ENCODE measurements around the gene SPATA12.

SPATA12 gene

DNA sequence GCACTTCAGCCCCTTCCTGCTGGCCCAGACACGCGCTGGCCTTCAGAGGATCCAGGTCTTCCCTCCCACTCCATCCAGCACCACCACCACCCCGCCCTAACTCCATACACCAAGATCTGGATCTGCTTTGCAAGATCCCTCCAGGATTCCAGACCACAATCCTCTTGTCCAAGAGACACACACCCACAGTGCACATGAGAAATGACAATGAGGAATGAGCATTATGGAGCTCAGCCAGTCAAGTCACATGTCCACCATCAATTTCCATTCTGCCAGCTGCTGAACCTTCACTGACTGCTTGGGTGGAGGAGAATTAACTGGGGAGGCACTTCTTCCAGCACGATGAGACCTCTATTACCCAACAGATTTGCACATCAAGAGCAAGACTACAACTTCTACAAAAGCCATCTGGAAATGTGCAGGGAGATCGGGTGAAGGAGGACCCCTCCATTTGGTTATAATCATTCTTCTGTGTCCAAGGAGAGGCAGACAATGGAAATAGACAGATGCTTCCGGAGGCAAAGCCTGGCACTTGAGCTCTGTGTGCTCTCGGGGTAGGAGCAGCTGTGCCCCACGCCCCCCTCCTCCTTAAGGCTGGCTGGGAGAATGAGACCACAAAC lies 12.3 kb upstream of the SPATA12 start:
- H4K20me1 ChIP-seq (ENCODE audit: low read depth, low read length): no peaks in the 10 kb centered on the region
- no peak overlapping the region for H3K9ac ChIP-seq (ENCODE audit: low read length)
- H3K9me2 ChIP-seq (replicated peaks; ENCODE audit: insufficient read depth, low read length): no peaks in the 10 kb centered on the region
- H2AFZ ChIP-seq (ENCODE audit: low read depth, low read length, severe bottlenecking): no peak overlapping the region
- H3K4me3 ChIP-seq (ENCODE audit: insufficient read depth, low read length, poor library complexity, severe bottlenecking): no peak overlapping the region
- H3F3A ChIP-seq (ENCODE audit: insufficient read depth): no peaks in the 10 kb centered on the region
- H3K27ac ChIP-seq (ENCODE audit: low read depth, low read length): no peak overlapping the region
- TF ChIP-seq, protein P1, sequence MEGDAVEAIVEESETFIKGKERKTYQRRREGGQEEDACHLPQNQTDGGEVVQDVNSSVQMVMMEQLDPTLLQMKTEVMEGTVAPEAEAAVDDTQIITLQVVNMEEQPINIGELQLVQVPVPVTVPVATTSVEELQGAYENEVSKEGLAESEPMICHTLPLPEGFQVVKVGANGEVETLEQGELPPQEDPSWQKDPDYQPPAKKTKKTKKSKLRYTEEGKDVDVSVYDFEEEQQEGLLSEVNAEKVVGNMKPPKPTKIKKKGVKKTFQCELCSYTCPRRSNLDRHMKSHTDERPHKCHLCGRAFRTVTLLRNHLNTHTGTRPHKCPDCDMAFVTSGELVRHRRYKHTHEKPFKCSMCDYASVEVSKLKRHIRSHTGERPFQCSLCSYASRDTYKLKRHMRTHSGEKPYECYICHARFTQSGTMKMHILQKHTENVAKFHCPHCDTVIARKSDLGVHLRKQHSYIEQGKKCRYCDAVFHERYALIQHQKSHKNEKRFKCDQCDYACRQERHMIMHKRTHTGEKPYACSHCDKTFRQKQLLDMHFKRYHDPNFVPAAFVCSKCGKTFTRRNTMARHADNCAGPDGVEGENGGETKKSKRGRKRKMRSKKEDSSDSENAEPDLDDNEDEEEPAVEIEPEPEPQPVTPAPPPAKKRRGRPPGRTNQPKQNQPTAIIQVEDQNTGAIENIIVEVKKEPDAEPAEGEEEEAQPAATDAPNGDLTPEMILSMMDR (IDR thresholded peaks at IDR 0.05; ENCODE audit: insufficient read depth, low read length, poor library complexity, severe bottlenecking): no peak
- no peak for TF ChIP-seq EZH2phosphoT487 (conservative IDR thresholded peaks at IDR 0.05; ENCODE audit: low read length)
- H3K4me2 ChIP-seq (ENCODE audit: low read depth, low read length, poor library complexity, severe bottlenecking): no peak overlapping the region
- H3K27me3 ChIP-seq (ENCODE audit: low read length): no peaks in the 10 kb centered on the region
- no peaks in the 10 kb centered on the region for H3K9me3 ChIP-seq (ENCODE audit: insufficient read depth, low read length)
- H3K36me3 ChIP-seq (ENCODE audit: low read length): no peaks in the 10 kb centered on the region
- no peaks in the 10 kb centered on the region for H3K79me2 ChIP-seq (ENCODE audit: insufficient read depth, low read length)

DNA sequence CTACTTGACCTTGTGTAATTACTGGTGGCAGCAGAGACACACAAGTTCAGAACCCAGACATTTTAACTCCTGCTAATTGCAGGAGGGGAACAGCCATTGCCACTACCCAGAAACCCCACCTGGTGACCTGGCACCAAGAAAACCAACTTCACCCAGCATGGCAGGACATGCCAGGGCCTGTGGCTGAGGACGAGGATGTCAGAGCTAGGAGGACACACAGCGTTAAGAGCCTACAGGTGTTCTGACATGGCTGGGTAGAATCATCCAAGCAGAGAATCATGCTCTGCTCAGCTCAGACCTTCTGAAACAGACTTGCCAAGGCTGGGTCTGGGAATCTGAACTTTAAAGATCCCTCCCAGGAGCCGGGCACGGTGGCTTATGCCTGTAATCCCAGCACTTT lies 11.7 kb upstream of the SPATA12 start:
- Histone ChIP-seq H3F3A (ENCODE audit: insufficient read depth) (no peaks in the 10 kb centered on the region), H3K9me2 (replicated peaks; ENCODE audit: insufficient read depth, low read length) (no peaks in the 10 kb centered on the region), H3K36me3 (ENCODE audit: low read length) (no peaks in the 10 kb centered on the region), H3K9ac (ENCODE audit: low read length) (no peak overlapping the region), H3K4me3 (ENCODE audit: insufficient read depth, low read length, poor library complexity, severe bottlenecking) (no peak overlapping the region), H3K79me2 (ENCODE audit: insufficient read depth, low read length) (no peaks in the 10 kb centered on the region), H3K27me3 (ENCODE audit: low read length) (no peaks in the 10 kb centered on the region), H2AFZ (ENCODE audit: low read depth, low read length, severe bottlenecking) (no peak overlapping the region), H3K9me3 (ENCODE audit: insufficient read depth, low read length) (no peaks in the 10 kb centered on the region), H3K27ac (ENCODE audit: low read depth, low read length) (no peak overlapping the region), H3K4me2 (ENCODE audit: low read depth, low read length, poor library complexity, severe bottlenecking) (no peak overlapping the region), H4K20me1 (ENCODE audit: low read depth, low read length) (no peaks in the 10 kb centered on the region)
- TF ChIP-seq, protein P1 (IDR thresholded peaks at IDR 0.05; ENCODE audit: insufficient read depth, low read length, poor library complexity, severe bottlenecking): no peak
- TF ChIP-seq EZH2phosphoT487 (conservative IDR thresholded peaks at IDR 0.05; ENCODE audit: low read length): no peak

DNA sequence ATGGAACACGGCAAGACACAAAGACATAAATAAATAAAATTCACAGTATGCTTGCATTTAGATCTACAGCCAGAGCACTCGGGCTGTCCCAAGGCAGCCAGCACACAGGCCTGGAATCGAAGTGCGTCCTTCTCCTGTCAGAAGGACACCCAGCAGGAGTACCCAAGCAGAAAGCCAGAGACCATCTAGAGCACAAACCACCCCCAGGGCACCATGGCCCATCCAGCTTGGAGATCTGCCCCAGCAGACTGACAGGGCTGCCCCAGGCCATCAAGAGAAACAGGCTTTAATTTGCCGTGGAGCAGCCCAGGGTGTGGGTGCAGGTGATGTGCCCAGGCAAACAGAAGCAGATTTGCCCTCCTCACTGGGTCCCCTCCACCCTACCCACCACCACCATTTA lies 7.8 kb upstream of the SPATA12 start:
- Histone ChIP-seq H3K36me3 (ENCODE audit: low read length) (no peaks in the 10 kb centered on the region), H3K4me3 (ENCODE audit: insufficient read depth, low read length, poor library complexity, severe bottlenecking) (no peak overlapping the region), H3K79me2 (ENCODE audit: insufficient read depth, low read length) (no peaks in the 10 kb centered on the region), H3K9ac (ENCODE audit: low read length) (no peak overlapping the region), H3K9me2 (replicated peaks; ENCODE audit: insufficient read depth, low read length) (no peaks in the 10 kb centered on the region), H4K20me1 (ENCODE audit: low read depth, low read length) (no peaks in the 10 kb centered on the region), H3K9me3 (ENCODE audit: insufficient read depth, low read length) (no peaks in the 10 kb centered on the region), H3K4me2 (ENCODE audit: low read depth, low read length, poor library complexity, severe bottlenecking) (no peak overlapping the region), H3K27ac (ENCODE audit: low read depth, low read length) (no peak overlapping the region), H3K27me3 (ENCODE audit: low read length) (no peaks in the 10 kb centered on the region), H3F3A (ENCODE audit: insufficient read depth) (no peaks in the 10 kb centered on the region), H2AFZ (ENCODE audit: low read depth, low read length, severe bottlenecking) (no peak overlapping the region)
- TF ChIP-seq EZH2phosphoT487 (conservative IDR thresholded peaks at IDR 0.05; ENCODE audit: low read length): no peak
- TF ChIP-seq, protein P1 (IDR thresholded peaks at IDR 0.05; ENCODE audit: insufficient read depth, low read length, poor library complexity, severe bottlenecking): no peak
